Right ventricle myocardium inferior (tissue), 1 donor: ENCODE measurements around the gene GTF3C6. TPM values are rescaled to one million over a fixed set of nuclear protein-coding genes. Genes with fewer than 3 reads are reported as not detected.
"Not testable (repeated sequence)": the region's sequence is repeated elsewhere in the genome, so short reads cannot be mapped to it uniquely, and the experiment has no call there.

Source experiments
- ATAC-seq: fragments of 200-7000 bp; cut with Tn5 transposase; one replicate; pipeline ENCODE4 v1.9.1; 2020; ENCODE audit warnings: mild to moderate bottlenecking, moderate library complexity
- DNase-seq: peaks from one replicate; pipeline ENCODE4 v3.0.0; 2021; ENCODE audit errors: missing footprints
- intact Hi-C: fragments of 100-400 bp; cut with DNase I; formaldehyde crosslinking; loops from one replicate; pipeline ENCODE4 v1.11.0; 2022
- total RNA-seq: library from RNA; stranded (reverse); fragmentation: NEBNext Ultra II Directional; extraction: Animal tissue kit (Norgen Biotek cat#: 25700); gene quantifications from one replicate; pipeline ENCODE4 v1.2.1, GENCODE V29; 2021
- donor health status: DM: no; HTN: yes; CAD: no; lungs with severe emphysema.

GTF3C6 gene
- total RNA-seq, 1 donor from 2014 or later, result 129 TPM

GRCh38 chr6:111017241-111017640 lies 58.7 kb downstream of the GTF3C6 start:
- ATAC-seq, intact Hi-C loops, DNase-seq: not testable (repeated sequence)

Other genes with a start within 250 kb of the GTF3C6 start
- gene CDK19, start 143.2 kb upstream of the GTF3C6 start, total RNA-seq, result 11.5 TPM
- 84.9 TPM for gene AMD1, start 83.9 kb upstream of the GTF3C6 start, total RNA-seq
- gene RPF2, start 23.3 kb downstream of the GTF3C6 start, total RNA-seq, result 25.7 TPM
- 12.1 TPM for gene SLC16A10, start 128.8 kb downstream of the GTF3C6 start, total RNA-seq